IMR-90 (cell line): ENCODE measurements around the gene ZMIZ1.

Experiments
- CEBPB ChIP-seq: IDR thresholded peaks from 2 replicates; pipeline ENCODE4 v1.6.1; 2012; ENCODE audit warnings: low read depth, low read length, improper control_type of control experiment
- CHD1 ChIP-seq: IDR thresholded peaks from 2 replicates; pipeline ENCODE4 v1.6.1; 2012; ENCODE audit warnings: low read depth, low read length, improper control_type of control experiment
- FOS ChIP-seq: fragments of 150-350 bp; IDR thresholded peaks from 2 replicates; pipeline ENCODE4 v1.6.1; 2016; ENCODE audit warnings: low read depth, low read length
- MXI1 ChIP-seq: IDR thresholded peaks from 2 replicates; pipeline ENCODE4 v1.6.1; 2012; ENCODE audit warnings: low read depth, mild to moderate bottlenecking, low read length, moderate library complexity, borderline replicate concordance
- NFE2L2 ChIP-seq: fragments of 150-350 bp; IDR thresholded peaks from 2 replicates; pipeline ENCODE4 v1.6.1; 2016; ENCODE audit warnings: low read depth, mild to moderate bottlenecking, low read length
- POLR2A ChIP-seq: IDR thresholded peaks from 2 replicates; pipeline ENCODE4 v1.6.1; 2012; ENCODE audit warnings: mild to moderate bottlenecking, low read depth, low read length
- RAD21 ChIP-seq: IDR thresholded peaks from 2 replicates; pipeline ENCODE4 v1.6.1; 2012; ENCODE audit warnings: low read length, improper control_type of control experiment
- RCOR1 ChIP-seq: IDR thresholded peaks from 2 replicates; pipeline ENCODE4 v1.6.1; 2012; ENCODE audit warnings: mild to moderate bottlenecking, low read length, improper control_type of control experiment; ENCODE audit not compliant: insufficient replicate concordance
- RFX5 ChIP-seq: IDR thresholded peaks from 2 replicates; pipeline ENCODE4 v1.8.0; 2012; ENCODE audit warnings: low read depth, mild to moderate bottlenecking, low read length, moderate library complexity
- SMC3 ChIP-seq: fragments of 150-350 bp; IDR thresholded peaks from 2 replicates; pipeline ENCODE4 v1.6.1; 2016; ENCODE audit warnings: low read depth, mild to moderate bottlenecking, antibody characterized with exemption, low read length, moderate library complexity
- TF ChIP-seq, protein P1 (sequence below): conservative IDR thresholded peaks from 2 replicates; pipeline ENCODE4 v1.5.1; 2012; ENCODE audit warnings: mild to moderate bottlenecking, low read depth, low read length, improper control_type of control experiment
- TF ChIP-seq, protein P2 (sequence below): fragments of 150-350 bp; IDR thresholded peaks from 2 replicates; pipeline ENCODE4 v1.6.1; 2016; ENCODE audit warnings: low read depth, mild to moderate bottlenecking, low read length, moderate library complexity, borderline replicate concordance

DNA sequence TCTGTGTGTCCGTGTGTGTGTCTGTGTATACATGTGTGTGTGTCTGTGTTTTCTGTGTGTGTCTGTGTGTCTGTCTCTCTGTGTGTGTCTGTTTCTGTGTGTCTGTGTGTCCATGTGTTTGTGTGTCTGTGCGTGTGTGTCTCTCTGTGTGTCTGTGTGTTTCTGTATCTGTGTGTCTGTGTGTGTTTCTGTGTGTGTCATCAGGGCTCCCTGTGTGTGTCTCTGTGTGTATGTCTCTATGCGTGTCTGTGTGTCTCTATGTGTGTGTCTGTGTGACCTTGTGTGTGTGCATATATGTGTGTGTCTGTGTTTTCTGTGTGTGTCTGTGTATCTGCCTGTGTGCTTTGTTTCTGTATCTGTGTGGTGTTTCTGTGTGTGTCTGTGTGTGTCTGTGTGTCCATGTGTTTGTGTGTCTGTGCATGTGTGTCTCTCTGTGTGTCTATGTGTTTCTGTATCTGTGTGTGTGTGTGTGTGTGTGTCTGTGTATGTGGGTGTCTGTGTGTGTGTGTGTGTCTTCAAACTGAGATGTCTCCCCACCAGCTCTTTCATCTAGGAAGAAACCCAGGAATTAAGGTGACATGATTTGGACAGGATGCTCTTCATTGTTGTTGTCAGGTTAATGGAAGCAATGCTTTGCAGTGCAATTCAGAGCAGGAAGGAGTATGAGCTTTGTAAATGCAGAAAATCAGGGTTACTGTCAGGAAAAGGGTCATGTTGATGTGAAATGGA lies 257.8 kb downstream of the ZMIZ1 start:
- TF ChIP-seq RFX5: no peak
- TF ChIP-seq, protein P1, sequence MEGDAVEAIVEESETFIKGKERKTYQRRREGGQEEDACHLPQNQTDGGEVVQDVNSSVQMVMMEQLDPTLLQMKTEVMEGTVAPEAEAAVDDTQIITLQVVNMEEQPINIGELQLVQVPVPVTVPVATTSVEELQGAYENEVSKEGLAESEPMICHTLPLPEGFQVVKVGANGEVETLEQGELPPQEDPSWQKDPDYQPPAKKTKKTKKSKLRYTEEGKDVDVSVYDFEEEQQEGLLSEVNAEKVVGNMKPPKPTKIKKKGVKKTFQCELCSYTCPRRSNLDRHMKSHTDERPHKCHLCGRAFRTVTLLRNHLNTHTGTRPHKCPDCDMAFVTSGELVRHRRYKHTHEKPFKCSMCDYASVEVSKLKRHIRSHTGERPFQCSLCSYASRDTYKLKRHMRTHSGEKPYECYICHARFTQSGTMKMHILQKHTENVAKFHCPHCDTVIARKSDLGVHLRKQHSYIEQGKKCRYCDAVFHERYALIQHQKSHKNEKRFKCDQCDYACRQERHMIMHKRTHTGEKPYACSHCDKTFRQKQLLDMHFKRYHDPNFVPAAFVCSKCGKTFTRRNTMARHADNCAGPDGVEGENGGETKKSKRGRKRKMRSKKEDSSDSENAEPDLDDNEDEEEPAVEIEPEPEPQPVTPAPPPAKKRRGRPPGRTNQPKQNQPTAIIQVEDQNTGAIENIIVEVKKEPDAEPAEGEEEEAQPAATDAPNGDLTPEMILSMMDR: no peak
- no peak for TF ChIP-seq FOS
- no peak for TF ChIP-seq POLR2A
- TF ChIP-seq MXI1: no peak
- no peak for TF ChIP-seq SMC3
- TF ChIP-seq CEBPB: no peak
- TF ChIP-seq, protein P2, sequence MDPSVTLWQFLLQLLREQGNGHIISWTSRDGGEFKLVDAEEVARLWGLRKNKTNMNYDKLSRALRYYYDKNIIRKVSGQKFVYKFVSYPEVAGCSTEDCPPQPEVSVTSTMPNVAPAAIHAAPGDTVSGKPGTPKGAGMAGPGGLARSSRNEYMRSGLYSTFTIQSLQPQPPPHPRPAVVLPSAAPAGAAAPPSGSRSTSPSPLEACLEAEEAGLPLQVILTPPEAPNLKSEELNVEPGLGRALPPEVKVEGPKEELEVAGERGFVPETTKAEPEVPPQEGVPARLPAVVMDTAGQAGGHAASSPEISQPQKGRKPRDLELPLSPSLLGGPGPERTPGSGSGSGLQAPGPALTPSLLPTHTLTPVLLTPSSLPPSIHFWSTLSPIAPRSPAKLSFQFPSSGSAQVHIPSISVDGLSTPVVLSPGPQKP: no peak
- TF ChIP-seq NFE2L2: no peak
- no peak for TF ChIP-seq RCOR1
- TF ChIP-seq CHD1: no peak
- TF ChIP-seq RAD21: no peak
